K562 (cell line): ENCODE measurements around the gene GARIN5B. TPM values are rescaled to one million over a fixed set of nuclear protein-coding genes. Genes with fewer than 3 reads are reported as not detected.
A peak's percentile ranks its signal among the peaks of the same experiment; 100 is the strongest.

Source experiments
- CUX1 ChIP-seq: fragments of 200-800 bp; sonication (Bioruptor generic); IDR thresholded peaks from 2 replicates; pipeline ENCODE4 v1.6.1; 2016; ENCODE audit warnings: missing genetic modification characterization, missing compliant biosample characterization
- DACH1 ChIP-seq: fragments of 450-650 bp; IDR thresholded peaks from 2 replicates; pipeline ENCODE4 v1.6.1; 2018; ENCODE audit not compliant: partially characterized antibody
- E2F6 ChIP-seq, 2 experiments: IDR thresholded peaks; 2 replicates each; pipeline ENCODE4 v1.6.1; 2011; ENCODE audit warnings: borderline replicate concordance in 1 of 2, control low read depth in 1 of 2, low read depth in 1 of 2, low read length in 1 of 2, mild to moderate bottlenecking in 1 of 2, mixed read lengths in 1 of 2, moderate library complexity in 1 of 2; ENCODE audit not compliant: insufficient read depth in 1 of 2, insufficient read length in 1 of 2, poor library complexity in 1 of 2, severe bottlenecking in 1 of 2; ENCODE audit errors: extremely low read depth in 1 of 2
- HDAC1 ChIP-seq, 2 experiments: fragments of 450-650 bp; IDR thresholded peaks; 2 replicates each; pipeline ENCODE4 v1.6.1; 2016 to 2017; ENCODE audit warnings: inconsistent platforms in 1 of 2, mild to moderate bottlenecking in 1 of 2, moderate library complexity in 1 of 2
- MAX ChIP-seq: sonication (generic); formaldehyde crosslinking; IDR thresholded peaks from 2 replicates; pipeline ENCODE4 v1.9.0; 2022; ENCODE audit warnings: mild to moderate bottlenecking, missing genetic modification reagents
- OTX1 ChIP-seq: fragments of 450-650 bp; formaldehyde crosslinking; IDR thresholded peaks from 2 replicates; pipeline ENCODE4 v1.4.0; 2022; ENCODE audit warnings: mild to moderate bottlenecking
- RAD21 ChIP-seq, 2 experiments: fragments of 250-450 bp in 1 of 2; fragments of 450-650 bp in 1 of 2; sonication (Bioruptor Pico) in 1 of 2; formaldehyde crosslinking in 1 of 2; IDR thresholded peaks in 1 of 2; conservative IDR thresholded peaks in 1 of 2; 2 replicates each; pipeline versions ENCODE4 v1.4.0 to v1.8.0; 2020 to 2022; ENCODE audit warnings: mild to moderate bottlenecking in 2 of 2, moderate library complexity in 1 of 2
- SLC30A9 ChIP-seq: fragments of 250-450 bp; sonication (Bioruptor Pico); IDR thresholded peaks from 2 replicates; pipeline ENCODE4 v1.8.0; 2022; ENCODE audit warnings: mild to moderate bottlenecking, moderate library complexity
- SMARCE1 ChIP-seq: fragments of 450-650 bp; IDR thresholded peaks from 2 replicates; pipeline ENCODE4 v1.7.1; 2016; ENCODE audit warnings: mild to moderate bottlenecking
- ZBTB11 ChIP-seq, 3 experiments: fragments of 200-800 bp in 1 of 3; fragments of 250-450 bp in 1 of 3; fragments of 450-650 bp in 1 of 3; sonication (Bioruptor Pico) in 1 of 3; sonication (Bioruptor generic) in 1 of 3; formaldehyde crosslinking in 1 of 3; IDR thresholded peaks; 2 replicates each; pipeline versions ENCODE4 v1.6.1 to v1.8.0; 2016 to 2022; ENCODE audit warnings: mild to moderate bottlenecking in 2 of 3, missing genetic modification characterization in 2 of 3, missing compliant biosample characterization in 1 of 3, moderate library complexity in 1 of 3
- ZNF175 ChIP-seq: fragments of 200-800 bp; sonication (Bioruptor generic); IDR thresholded peaks from 2 replicates; pipeline ENCODE4 v1.6.1; 2016; ENCODE audit warnings: low read depth, mild to moderate bottlenecking, missing genetic modification characterization, missing compliant biosample characterization
- ZNF766 ChIP-seq: fragments of 200-800 bp; sonication (Bioruptor generic); conservative IDR thresholded peaks from 2 replicates; pipeline ENCODE4 v1.6.1; 2016; ENCODE audit warnings: missing genetic modification characterization, missing compliant biosample characterization
- polyA plus RNA-seq, 8 experiments: library from polyadenylated mRNA; depleted of rRNA in 4 of 8; stranded (reverse) in 5 of 8; unstranded in 3 of 8; fragments of >200 nt; fragmentation: Nextera tagmentation in 2 of 8; fragmentation: Illumina TruSeq in 1 of 8; extraction: Ambion mirVana in 2 of 8; extraction: Trizol in 1 of 8; gene quantifications; 2 replicates each; pipeline versions ENCODE4 v1.2.1 to v1.2.3, GENCODE V29; 2011 to 2014; ENCODE audit warnings: inconsistent platforms in 1 of 8, missing spikeins in 1 of 8
- total RNA-seq, 7 experiments: library from RNA; depleted of rRNA in 6 of 7; stranded (reverse); fragments of >200 nt in 6 of 7; fragmentation: Illumina TruSeq in 2 of 7; extraction: Trizol in 2 of 7; gene quantifications; 2 replicates each; pipeline versions ENCODE4 v1.2.1 to v1.2.3, GENCODE V29; 2011 to 2021; ENCODE audit warnings: low replicate concordance in 1 of 7

Gene GARIN5B
- total and polyA plus RNA-seq, 9 of the 15 experiments (the other 6 are each of a cell fraction or from before 2014, with no cell fraction given) = not detected

GRCh38 chr19:55383279-55384130 is 20.4 kb upstream of the GARIN5B start (continued):
- peak in 1 of 3 experiments; percentile 42; a peak in 1 of 6 replicates for TF ChIP-seq ZBTB11 (CRISPR knock-in tag; IDR thresholded peaks at IDR 0.05)
- TF ChIP-seq HDAC1 (IDR thresholded peaks at IDR 0.05) = no peak
- TF ChIP-seq ZNF175 (CRISPR knock-in tag) = 0 out of 2 replicates have a peak, but pooled peaks have one; percentile 18
- 0 out of 2 replicates have a peak, but pooled peaks have one; percentile 17 for TF ChIP-seq CUX1 (CRISPR knock-in tag)
- peak; percentile 69 to 98 for TF ChIP-seq E2F6 (IDR thresholded peaks at IDR 0.05; ENCODE audit: borderline replicate concordance in 1 of 2, extremely low read depth in 1 of 2, insufficient read depth in 1 of 2, insufficient read length in 1 of 2, low read depth in 1 of 2, low read length in 1 of 2, poor library complexity in 1 of 2, severe bottlenecking in 1 of 2)
- peak; percentile 9 to 44; a peak in 2 of 4 replicates for TF ChIP-seq RAD21 (CRISPR knock-in tag; conservative IDR thresholded peaks at IDR 0.05 in 1 of 2, IDR thresholded peaks at IDR 0.05 in 1 of 2)
- TF ChIP-seq MAX (CRISPR knock-in tag) = peak; percentile 9; the same call in 1 of the 2 replicates
- 0 out of 2 replicates have a peak, but pooled peaks have one; percentile 37 for TF ChIP-seq SMARCE1
- TF ChIP-seq DACH1 = no peak
- TF ChIP-seq OTX1 (CRISPR knock-in tag) = peak; percentile 80
- no peak for TF ChIP-seq SLC30A9
- TF ChIP-seq ZNF766 (CRISPR knock-in tag) = 0 out of 2 replicates have a peak, but pooled peaks have one; percentile 15
